ENCODE data around the gene MYH4. TPM values are rescaled to one million over a fixed set of nuclear protein-coding genes. Genes with fewer than 3 reads are reported as not detected.

The MYH4 gene
- total and polyA plus RNA-seq, 4 donors, result 0.19 TPM; not detected in 3

- no peak for DNase-seq (ENCODE audit: low spot score)
- H3K27me3 ChIP-seq (ENCODE audit: control insufficient read depth in 4 of 4, insufficient read depth in 4 of 4, low read length in 3 of 4), result no peaks in the 10 kb centered on the region
- H3K9me3 ChIP-seq (ENCODE audit: control insufficient read depth in 4 of 4, low read length in 3 of 4), result no peaks in the 10 kb centered on the region
- no peak overlapping the region for H3K4me3 ChIP-seq (ENCODE audit: low read depth in 1 of 3, low read length in 3 of 3)
- no peak for TF ChIP-seq RAD21 (IDR thresholded peaks at IDR 0.05)
- TF ChIP-seq REST (IDR thresholded peaks at IDR 0.05), result no peak
- TF ChIP-seq SP1 (IDR thresholded peaks at IDR 0.05), result no peak
- no peak for TF ChIP-seq HNF4G (IDR thresholded peaks at IDR 0.05)
- no peak for TF ChIP-seq FOXA2 (IDR thresholded peaks at IDR 0.05)
- no peak for TF ChIP-seq JUND (IDR thresholded peaks at IDR 0.05)
- no peak for TF ChIP-seq TAF1 (conservative IDR thresholded peaks at IDR 0.05)
- TF ChIP-seq, protein P1, sequence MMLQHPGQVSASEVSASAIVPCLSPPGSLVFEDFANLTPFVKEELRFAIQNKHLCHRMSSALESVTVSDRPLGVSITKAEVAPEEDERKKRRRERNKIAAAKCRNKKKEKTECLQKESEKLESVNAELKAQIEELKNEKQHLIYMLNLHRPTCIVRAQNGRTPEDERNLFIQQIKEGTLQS (IDR thresholded peaks at IDR 0.05), result no peak
- TF ChIP-seq, protein P2, sequence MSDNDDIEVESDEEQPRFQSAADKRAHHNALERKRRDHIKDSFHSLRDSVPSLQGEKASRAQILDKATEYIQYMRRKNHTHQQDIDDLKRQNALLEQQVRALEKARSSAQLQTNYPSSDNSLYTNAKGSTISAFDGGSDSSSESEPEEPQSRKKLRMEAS (IDR thresholded peaks at IDR 0.05), result no peak
- TF ChIP-seq NR2F2 (IDR thresholded peaks at IDR 0.05), result no peak
- peaks cover 0 to 2% (median 0%) of the 10 kb centered on the region in 4 donors for H3K4me1 ChIP-seq (ENCODE audit: control insufficient read depth in 4 of 4, insufficient read depth in 4 of 4, low read length in 3 of 4)
- H3K9ac ChIP-seq (ENCODE audit: low read depth in 1 of 2, low read length in 2 of 2), result no peak overlapping the region
- no peak overlapping the region for H3K27ac ChIP-seq (ENCODE audit: low read depth in 1 of 2, low read length in 2 of 2)
- H3K36me3 ChIP-seq (ENCODE audit: control insufficient read depth in 4 of 4, insufficient read depth in 3 of 4, low read depth in 1 of 4, low read length in 3 of 4), result no peaks in the 10 kb centered on the region
- 52% methylated on average over 6 of the region's 6 CpGs for WGBS
These were observed 44.1 kb upstream of the MYH4 start for GRCh38 chr17:10513299-10514067.

DNA sequence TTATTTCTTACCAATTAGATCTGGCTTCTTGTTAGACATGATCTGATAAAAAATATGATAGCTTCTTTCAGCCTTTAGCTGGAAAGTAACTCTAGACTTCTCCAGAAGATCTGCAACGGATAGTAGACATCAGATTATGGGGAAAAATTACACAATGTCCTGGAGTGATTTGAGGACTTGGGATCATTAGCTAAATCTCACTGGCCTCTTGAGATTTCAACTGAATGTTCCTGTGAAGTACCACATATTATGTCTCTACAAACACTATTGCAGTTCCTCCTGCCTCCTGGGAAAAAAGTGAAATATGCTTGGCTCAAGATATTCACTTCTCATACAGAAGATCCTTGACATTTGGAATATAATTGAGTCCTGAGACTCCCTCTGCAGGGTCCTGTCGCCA lies 43.5 kb upstream of the MYH4 start:
- Histone ChIP-seq H3K9ac (ENCODE audit: low read depth in 1 of 2, low read length in 2 of 2) (no peak overlapping the region), H3K27ac (ENCODE audit: low read depth in 1 of 2, low read length in 2 of 2) (no peak overlapping the region), H3K36me3 (ENCODE audit: control insufficient read depth in 4 of 4, insufficient read depth in 3 of 4, low read depth in 1 of 4, low read length in 3 of 4) (no peaks in the 10 kb centered on the region), H3K9me3 (ENCODE audit: control insufficient read depth in 4 of 4, low read length in 3 of 4) (no peaks in the 10 kb centered on the region), H3K4me3 (ENCODE audit: low read depth in 1 of 3, low read length in 3 of 3) (no peak overlapping the region), H3K27me3 (ENCODE audit: control insufficient read depth in 4 of 4, insufficient read depth in 4 of 4, low read length in 3 of 4) (no peaks in the 10 kb centered on the region), H3K4me1 (ENCODE audit: control insufficient read depth in 4 of 4, insufficient read depth in 4 of 4, low read length in 3 of 4) (no peaks in the 10 kb centered on the region)
- 67% methylated on average over 2 of the region's 2 CpGs for WGBS
- DNase-seq (ENCODE audit: low spot score), result no peak
- no peak for TF ChIP-seq JUND (IDR thresholded peaks at IDR 0.05)
- no peak for TF ChIP-seq RAD21 (IDR thresholded peaks at IDR 0.05)
- TF ChIP-seq EGR1 (IDR thresholded peaks at IDR 0.05; ENCODE audit: low read depth in 2 of 2), result no peak
- no peak for TF ChIP-seq REST (IDR thresholded peaks at IDR 0.05)
- TF ChIP-seq, protein P1 (IDR thresholded peaks at IDR 0.05), result no peak
- TF ChIP-seq FOXA1 (IDR thresholded peaks at IDR 0.05), result no peak
- TF ChIP-seq YY1 (IDR thresholded peaks at IDR 0.05), result no peak
- TF ChIP-seq SP1 (IDR thresholded peaks at IDR 0.05), result no peak
- TF ChIP-seq NR2F2 (IDR thresholded peaks at IDR 0.05), result no peak
- TF ChIP-seq GABPA (IDR thresholded peaks at IDR 0.05 in 1 of 2, conservative IDR thresholded peaks at IDR 0.05 in 1 of 2), result no peak
- TF ChIP-seq RXRA (IDR thresholded peaks at IDR 0.05), result no peak
- TF ChIP-seq FOXA2 (IDR thresholded peaks at IDR 0.05), result no peak
- TF ChIP-seq, protein P3, sequence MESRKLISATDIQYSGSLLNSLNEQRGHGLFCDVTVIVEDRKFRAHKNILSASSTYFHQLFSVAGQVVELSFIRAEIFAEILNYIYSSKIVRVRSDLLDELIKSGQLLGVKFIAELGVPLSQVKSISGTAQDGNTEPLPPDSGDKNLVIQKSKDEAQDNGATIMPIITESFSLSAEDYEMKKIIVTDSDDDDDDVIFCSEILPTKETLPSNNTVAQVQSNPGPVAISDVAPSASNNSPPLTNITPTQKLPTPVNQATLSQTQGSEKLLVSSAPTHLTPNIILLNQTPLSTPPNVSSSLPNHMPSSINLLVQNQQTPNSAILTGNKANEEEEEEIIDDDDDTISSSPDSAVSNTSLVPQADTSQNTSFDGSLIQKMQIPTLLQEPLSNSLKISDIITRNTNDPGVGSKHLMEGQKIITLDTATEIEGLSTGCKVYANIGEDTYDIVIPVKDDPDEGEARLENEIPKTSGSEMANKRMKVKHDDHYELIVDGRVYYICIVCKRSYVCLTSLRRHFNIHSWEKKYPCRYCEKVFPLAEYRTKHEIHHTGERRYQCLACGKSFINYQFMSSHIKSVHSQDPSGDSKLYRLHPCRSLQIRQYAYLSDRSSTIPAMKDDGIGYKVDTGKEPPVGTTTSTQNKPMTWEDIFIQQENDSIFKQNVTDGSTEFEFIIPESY (IDR thresholded peaks at IDR 0.05), result no peak

Measured in liver (tissue), 9 donors.